ENCODE data around the gene PLAC9. TPM values are rescaled to one million over a fixed set of nuclear protein-coding genes. Genes with fewer than 3 reads are reported as not detected.

Gene PLAC9
- total RNA-seq, 2 experiments from 2014 or later: not detected

Other genes with a start within 250 kb of the PLAC9 start
- gene SFTPD, start 183.6 kb upstream of the PLAC9 start, total RNA-seq: not detected
- 10 to 100 TPM; 15.0 to 18.3 TPM for gene TMEM254, start 54.1 kb upstream of the PLAC9 start, total RNA-seq
- gene ANXA11, start 72.8 kb downstream of the PLAC9 start, total RNA-seq: 100 to 1,000 TPM; 271 to 273 TPM
- gene MAT1A, start 156.9 kb downstream of the PLAC9 start, total RNA-seq: not detected
- not detected for gene DYDC1, start 224.0 kb downstream of the PLAC9 start, total RNA-seq
- not detected for gene DYDC2, start 224.1 kb downstream of the PLAC9 start, total RNA-seq